Naive thymus-derived CD8-positive, alpha-beta T cell (primary cell): ENCODE data around the gene ATOSA. TPM values are rescaled to one million over a fixed set of nuclear protein-coding genes. Genes with fewer than 3 reads are reported as not detected.

Experiments used
- ATAC-seq, 2 donors: fragments of 150-1000 bp; cut with Tn5 transposase in 1 of 2; sonication (Bioruptor Pico), chemical (Tn5 transposase) in 1 of 2; 1 replicate in 1 of 2; 2 replicates in 1 of 2; pipeline ENCODE4 v1.10.0; 2021; ENCODE audit warnings: mild to moderate bottlenecking in 2 of 2, moderate library complexity in 2 of 2
- POLR2A ChIA-PET: fragments of 350-600 bp; sonication (Branson Sonifier 250); formaldehyde crosslinking; loops from one replicate; lab custom pipeline; 2021; ENCODE audit warnings: antibody characterized with exemption; lab: Charles Lee
- DNase-seq, 10 donors: peaks; one replicate each; pipeline versions ENCODE4 v3.0.0 to v3.0.0-alpha.2; 2020 to 2022
- H3K27ac Mint-ChIP-seq, 10 donors: one replicate each; pipeline ENCODE4 v1.8.0; 2020 to 2022; ENCODE audit warnings: mild to moderate bottlenecking in 10 of 10, mixed read lengths in 10 of 10, moderate library complexity in 4 of 10, inconsistent platforms in 1 of 10
- H3K27me3 Mint-ChIP-seq, 5 donors: one replicate each; pipeline ENCODE4 v1.8.0; 2021 to 2022; ENCODE audit warnings: mixed read lengths in 5 of 5
- H3K36me3 Mint-ChIP-seq, 3 donors: one replicate each; pipeline ENCODE4 v1.8.0; 2020 to 2022; ENCODE audit warnings: mixed read lengths in 3 of 3, mild to moderate bottlenecking in 2 of 3, inconsistent platforms in 1 of 3
- H3K4me1 Mint-ChIP-seq, 4 donors: one replicate each; pipeline ENCODE4 v1.8.0; 2021 to 2022; ENCODE audit warnings: mixed read lengths in 4 of 4
- H3K4me3 Mint-ChIP-seq, 10 donors: one replicate each; pipeline ENCODE4 v1.8.0; 2020 to 2022; ENCODE audit warnings: mild to moderate bottlenecking in 10 of 10, mixed read lengths in 10 of 10, moderate library complexity in 6 of 10, inconsistent platforms in 1 of 10
- H3K9me3 Mint-ChIP-seq, 9 donors: one replicate each; pipeline ENCODE4 v1.8.0; 2020 to 2022; ENCODE audit warnings: mixed read lengths in 9 of 9, mild to moderate bottlenecking in 3 of 9, inconsistent platforms in 1 of 9, moderate library complexity in 1 of 9
- polyA plus RNA-seq, 3 donors: library from polyadenylated mRNA; unstranded; fragments of 300-500 nt; fragmentation: Illumina TruSeq; gene quantifications; one replicate each; pipeline ENCODE4 v1.2.3, GENCODE V29; 2021
- total RNA-seq, 8 experiments: library from RNA in 2 of 8; stranded (reverse) in 2 of 8; gene quantifications; one replicate each; pipeline ENCODE4 v1.2.3 and lab custom pipeline; 2021 to 2026

Gene ATOSA
- total and polyA plus RNA-seq, 5 experiments from 2014 or later, result 9.0 to 101 (median 13.1) TPM

DNA sequence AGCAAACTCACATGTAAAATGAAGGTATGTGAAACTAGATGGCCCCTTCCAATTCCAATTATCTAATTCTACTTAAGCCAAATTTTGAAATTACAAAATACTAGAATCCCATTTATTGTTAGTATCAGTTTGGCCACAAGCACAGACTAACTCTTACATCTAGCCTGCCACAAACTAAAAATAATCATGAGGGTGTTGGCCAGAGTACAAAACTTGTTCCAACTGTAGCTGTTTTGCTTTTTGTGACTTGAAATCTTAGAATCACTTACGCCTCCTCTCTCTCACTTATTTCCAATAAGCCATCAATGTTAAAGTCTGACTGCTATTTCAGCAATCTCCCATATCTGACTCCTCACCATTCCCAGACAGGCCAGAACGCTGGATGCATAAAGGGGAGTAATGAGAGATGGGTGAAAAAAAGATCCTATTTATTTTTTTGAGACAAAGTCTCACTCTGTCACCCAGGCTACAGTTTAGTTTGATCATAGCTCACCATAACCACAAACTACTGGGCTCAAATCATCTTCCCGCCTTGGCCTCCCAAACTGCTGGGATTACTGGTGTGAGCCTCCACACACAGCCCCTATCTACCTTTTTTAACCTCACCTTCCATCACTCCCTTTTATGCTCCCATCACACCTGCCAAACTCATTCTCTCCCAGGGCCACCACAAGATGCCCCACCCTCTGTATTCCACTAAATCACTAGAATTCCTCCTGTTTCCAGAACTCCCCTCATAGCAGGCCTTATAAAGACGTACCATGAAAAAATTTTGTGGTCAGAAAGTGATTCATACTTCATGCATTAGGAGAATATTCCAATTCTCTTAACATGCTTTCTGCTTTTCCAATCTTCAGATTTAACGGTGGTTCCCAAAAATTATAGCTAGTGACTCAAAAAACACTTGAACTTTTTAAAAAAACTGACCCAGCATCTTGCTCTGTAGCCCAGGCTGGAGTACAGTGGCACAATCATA lies 36.5 kb downstream of the ATOSA start:
- DNase-seq, result no peak
- Mint-ChIP-seq H3K4me3 (no peak overlapping the region), H3K9me3 (no peaks in the 10 kb centered on the region), H3K4me1 (peaks cover 0 to 12% (median 7%) of the 10 kb centered on the region in 4 donors), H3K36me3 (peaks cover 0 to 74% (median 11%) of the 10 kb centered on the region in 3 donors), H3K27ac (peak overlapping the region in 8 of 10 donors; percentile 6 to 63 (median 28)), H3K27me3 (no peaks in the 10 kb centered on the region)
- POLR2A ChIA-PET, result no interaction called here
- ATAC-seq, result no peak

DNA sequence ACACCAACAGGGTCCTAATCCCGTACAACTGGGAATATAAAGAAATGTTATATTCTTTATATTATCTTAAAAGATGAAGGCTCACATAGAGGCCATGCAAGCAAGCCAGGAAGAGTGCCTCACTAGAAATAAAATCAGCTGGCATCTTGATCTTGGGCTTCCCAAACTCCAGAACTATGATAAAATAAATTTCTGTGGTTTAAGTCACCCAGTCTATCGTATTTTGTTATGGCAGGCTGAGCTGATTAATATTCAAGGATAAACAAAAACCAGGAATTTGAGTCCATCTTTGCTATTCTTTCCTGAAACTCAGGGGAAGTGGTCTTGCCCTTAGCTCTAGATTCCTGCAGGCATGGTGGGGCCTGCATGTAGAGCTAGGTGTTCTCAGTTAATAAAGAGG lies 42.7 kb downstream of the ATOSA start:
- H3K36me3 Mint-ChIP-seq, result peaks cover 0 to 78% (median 21%) of the 10 kb centered on the region in 3 donors
- ATAC-seq (no peak), DNase-seq (no peak)
- no peak overlapping the region for H3K4me3 Mint-ChIP-seq
- peaks cover 6 to 8% (median 7%) of the 10 kb centered on the region in 4 donors for H3K4me1 Mint-ChIP-seq
- no peaks in the 10 kb centered on the region for H3K9me3 Mint-ChIP-seq
- no peaks in the 10 kb centered on the region for H3K27me3 Mint-ChIP-seq
- POLR2A ChIA-PET, result interaction anchor here (1.3 kb wide), 1 partner anchor 8 kb away, joined by 3 read pairs; no protein-coding TSS in a partner anchor
- no peak overlapping the region for H3K27ac Mint-ChIP-seq

DNA sequence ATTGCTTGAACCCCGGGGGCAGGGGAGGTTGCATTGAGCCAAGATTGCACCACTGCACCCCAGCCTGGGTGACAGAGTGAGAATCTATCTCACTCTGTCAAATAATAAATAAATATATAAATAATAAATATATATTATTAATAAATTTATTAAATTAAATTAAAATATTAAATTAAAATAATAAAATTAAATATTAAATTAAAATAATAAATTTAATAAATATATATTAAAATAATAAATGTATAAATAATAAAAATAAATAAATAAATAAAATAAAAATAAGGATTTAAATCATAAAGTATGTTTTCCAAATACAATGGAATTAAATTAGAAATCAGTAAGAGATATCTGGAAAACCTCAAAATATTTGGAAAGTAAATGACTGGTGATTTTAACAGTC lies 43.3 kb downstream of the ATOSA start:
- Mint-ChIP-seq H3K4me3 (no peak overlapping the region), H3K4me1 (peaks cover 6 to 12% (median 7%) of the 10 kb centered on the region in 4 donors), H3K9me3 (no peaks in the 10 kb centered on the region), H3K36me3 (peaks cover 0 to 75% (median 21%) of the 10 kb centered on the region in 3 donors), H3K27me3 (no peaks in the 10 kb centered on the region), H3K27ac (no peak overlapping the region)
- POLR2A ChIA-PET, result no interaction called here
- ATAC-seq (no peak), DNase-seq (no peak)

Other genes starting within 250 kb of the ATOSA start
- gene MYO5A, start 150.5 kb downstream of the ATOSA start, total RNA-seq, result 10 to 100 TPM; 21.4 to 23.2 TPM
- gene MYO5A, start 150.5 kb downstream of the ATOSA start, polyA plus RNA-seq, result 1 to 10 TPM; 2.3 to 5.6 (median 5.0) TPM
- 100 to 1,000 TPM in 1 of 2 experiments, 10 to 100 TPM in 1; 87.6 to 134 TPM for gene ARPP19, start 110.4 kb downstream of the ATOSA start, total RNA-seq
- 10 to 100 TPM; 42.0 to 55.8 (median 44.5) TPM for gene ARPP19, start 110.4 kb downstream of the ATOSA start, polyA plus RNA-seq
- not detected for gene ONECUT1, start 110.9 kb upstream of the ATOSA start, total RNA-seq
- not detected for gene ONECUT1, start 110.9 kb upstream of the ATOSA start, polyA plus RNA-seq